Measurements from ENCODE around the gene CXCR6. TPM values are rescaled to one million over a fixed set of nuclear protein-coding genes. Genes with fewer than 3 reads are reported as not detected.

Gene CXCR6
- total RNA-seq, 6 experiments from 2014 or later: not detected

DNA sequence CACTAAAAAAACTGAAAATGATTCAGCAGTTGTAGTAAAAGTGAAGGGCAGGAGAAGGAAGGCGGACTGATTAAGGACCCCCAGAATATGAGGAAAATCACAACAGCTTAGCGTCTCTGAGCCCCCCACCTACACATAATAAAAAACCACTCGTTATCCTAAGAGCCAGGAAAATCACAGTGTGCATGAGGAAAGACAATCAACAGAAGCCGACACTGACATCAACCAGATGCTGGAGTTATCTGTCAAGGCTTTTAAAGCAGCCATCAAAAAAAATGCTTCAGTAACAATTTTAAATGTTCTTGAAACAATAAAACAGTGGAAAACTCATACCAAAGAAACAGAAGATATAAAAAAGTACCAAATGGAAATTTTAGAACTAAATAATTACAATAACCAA, 9.7 kb upstream of the CXCR6 start:
- Mint-ChIP-seq H3K27ac (no peak overlapping the region), H3K27me3 (ENCODE audit: insufficient read depth) (peaks cover 2% of the 10 kb centered on the region; the same call in 1 of the 2 replicates), H3K4me3 (no peak overlapping the region), H3K36me3 (ENCODE audit: low read depth) (peaks cover 18% of the 10 kb centered on the region), H3K4me1 (ENCODE audit: low read depth) (peaks cover 8% of the 10 kb centered on the region), H3K9me3 (no peaks in the 10 kb centered on the region)
- TF ChIP-seq, protein P1, sequence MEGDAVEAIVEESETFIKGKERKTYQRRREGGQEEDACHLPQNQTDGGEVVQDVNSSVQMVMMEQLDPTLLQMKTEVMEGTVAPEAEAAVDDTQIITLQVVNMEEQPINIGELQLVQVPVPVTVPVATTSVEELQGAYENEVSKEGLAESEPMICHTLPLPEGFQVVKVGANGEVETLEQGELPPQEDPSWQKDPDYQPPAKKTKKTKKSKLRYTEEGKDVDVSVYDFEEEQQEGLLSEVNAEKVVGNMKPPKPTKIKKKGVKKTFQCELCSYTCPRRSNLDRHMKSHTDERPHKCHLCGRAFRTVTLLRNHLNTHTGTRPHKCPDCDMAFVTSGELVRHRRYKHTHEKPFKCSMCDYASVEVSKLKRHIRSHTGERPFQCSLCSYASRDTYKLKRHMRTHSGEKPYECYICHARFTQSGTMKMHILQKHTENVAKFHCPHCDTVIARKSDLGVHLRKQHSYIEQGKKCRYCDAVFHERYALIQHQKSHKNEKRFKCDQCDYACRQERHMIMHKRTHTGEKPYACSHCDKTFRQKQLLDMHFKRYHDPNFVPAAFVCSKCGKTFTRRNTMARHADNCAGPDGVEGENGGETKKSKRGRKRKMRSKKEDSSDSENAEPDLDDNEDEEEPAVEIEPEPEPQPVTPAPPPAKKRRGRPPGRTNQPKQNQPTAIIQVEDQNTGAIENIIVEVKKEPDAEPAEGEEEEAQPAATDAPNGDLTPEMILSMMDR (IDR thresholded peaks at IDR 0.05): no peak
- no peak for DNase-seq

GRCh38 chr3:45936261-45936660, 7.0 kb upstream of the CXCR6 start:
- H3K36me3 Mint-ChIP-seq (ENCODE audit: low read depth): peaks cover 18% of the 10 kb centered on the region
- no peaks in the 10 kb centered on the region for H3K27me3 Mint-ChIP-seq (ENCODE audit: insufficient read depth)
- no peak overlapping the region for H3K27ac Mint-ChIP-seq
- DNase-seq: no peak
- TF ChIP-seq, protein P1 (IDR thresholded peaks at IDR 0.05): no peak
- H3K9me3 Mint-ChIP-seq: no peaks in the 10 kb centered on the region; the same call in 1 of the 2 replicates
- peaks cover 11% of the 10 kb centered on the region for H3K4me1 Mint-ChIP-seq (ENCODE audit: low read depth)
- H3K4me3 Mint-ChIP-seq: no peak overlapping the region

- H3K27me3 Mint-ChIP-seq (ENCODE audit: insufficient read depth): no peaks in the 10 kb centered on the region
- H3K36me3 Mint-ChIP-seq (ENCODE audit: low read depth): peaks cover 18% of the 10 kb centered on the region
- H3K4me1 Mint-ChIP-seq (ENCODE audit: low read depth): peaks cover 11% of the 10 kb centered on the region
- DNase-seq: no peak
- TF ChIP-seq, protein P1 (IDR thresholded peaks at IDR 0.05): no peak
- H3K27ac Mint-ChIP-seq: no peak overlapping the region
- H3K9me3 Mint-ChIP-seq: no peaks in the 10 kb centered on the region; the same call in 1 of the 2 replicates
- no peak overlapping the region for H3K4me3 Mint-ChIP-seq
Measured at GRCh38 chr3:45937206-45938042, 5.8 kb upstream of the CXCR6 start.

GRCh38 chr3:45938043-45938435, 5.2 kb upstream of the CXCR6 start:
- Mint-ChIP-seq H3K27me3 (ENCODE audit: insufficient read depth) (no peaks in the 10 kb centered on the region), H3K27ac (no peak overlapping the region), H3K9me3 (no peaks in the 10 kb centered on the region; the same call in 1 of the 2 replicates), H3K4me1 (ENCODE audit: low read depth) (peaks cover 12% of the 10 kb centered on the region), H3K4me3 (no peak overlapping the region), H3K36me3 (ENCODE audit: low read depth) (peaks cover 18% of the 10 kb centered on the region)
- TF ChIP-seq, protein P1 (IDR thresholded peaks at IDR 0.05): no peak
- no peak for DNase-seq

- Mint-ChIP-seq H3K9me3 (no peaks in the 10 kb centered on the region; the same call in 1 of the 2 replicates), H3K36me3 (ENCODE audit: low read depth) (peaks cover 18% of the 10 kb centered on the region), H3K4me3 (no peak overlapping the region), H3K27ac (peak overlapping the region; percentile 14; the same call in 1 of the 2 replicates), H3K27me3 (ENCODE audit: insufficient read depth) (no peaks in the 10 kb centered on the region), H3K4me1 (ENCODE audit: low read depth) (peaks cover 20% of the 10 kb centered on the region)
- TF ChIP-seq, protein P1 (IDR thresholded peaks at IDR 0.05): peak; percentile 96
- peak; percentile 79 for DNase-seq
Measured at GRCh38 chr3:45938864-45939263, 4.4 kb upstream of the CXCR6 start.

All from HFFc6 (cell line).